Measurements from ENCODE around the gene CSMD2. TPM values are rescaled to one million over a fixed set of nuclear protein-coding genes. Genes with fewer than 3 reads are reported as not detected.

The CSMD2 gene
- total RNA-seq, 4 donors from 2014 or later, result 8.6 TPM; not detected in 3

GRCh38 chr1:33641104-33641830, 523.8 kb downstream of the CSMD2 start:
- H3K9me3 ChIP-seq, result no peaks in the 10 kb centered on the region
- intact Hi-C loops (cut with DNase I; ENCODE audit: low total_unique reads), result no loop called here
- H3K36me3 ChIP-seq, result no peaks in the 10 kb centered on the region

GRCh38 chr1:33640114-33640660, 524.8 kb downstream of the CSMD2 start:
- no peak overlapping the region for H3K27ac ChIP-seq
- H3K4me3 ChIP-seq, result no peak overlapping the region
- no peaks in the 10 kb centered on the region for H3K9me3 ChIP-seq
- H3K4me1 ChIP-seq, result no peaks in the 10 kb centered on the region
- no peaks in the 10 kb centered on the region for H3K36me3 ChIP-seq
- H3K27me3 ChIP-seq, result no peaks in the 10 kb centered on the region
- intact Hi-C loops (cut with DNase I; ENCODE audit: low total_unique reads), result no loop called here
- no peak for DNase-seq
- TF ChIP-seq CTCF (IDR thresholded peaks at IDR 0.05) (no peak), POLR2A (IDR thresholded peaks at IDR 0.05) (no peak)

More at GRCh38 chr1:33641104-33641830, 523.8 kb downstream of the CSMD2 start:
- no peak for TF ChIP-seq POLR2A (IDR thresholded peaks at IDR 0.05)
- TF ChIP-seq CTCF (IDR thresholded peaks at IDR 0.05), result peak in 1 of 4 experiments; percentile 3
- Histone ChIP-seq H3K27ac (no peak overlapping the region), H3K4me1 (no peaks in the 10 kb centered on the region), H3K4me3 (no peak overlapping the region), H3K27me3 (no peaks in the 10 kb centered on the region)
- no peak for DNase-seq

- TF ChIP-seq POLR2A (IDR thresholded peaks at IDR 0.05) (no peak), CTCF (IDR thresholded peaks at IDR 0.05) (no peak)
- no peaks in the 10 kb centered on the region for H3K36me3 ChIP-seq
- H3K27ac ChIP-seq, result no peak overlapping the region
- H3K4me3 ChIP-seq, result no peak overlapping the region
- no peaks in the 10 kb centered on the region for H3K9me3 ChIP-seq
- no peaks in the 10 kb centered on the region for H3K27me3 ChIP-seq
- DNase-seq, result no peak
- H3K4me1 ChIP-seq, result no peaks in the 10 kb centered on the region
- intact Hi-C loops (cut with DNase I; ENCODE audit: low total_unique reads), result no loop called here
Measured at GRCh38 chr1:33637846-33638440, 527.1 kb downstream of the CSMD2 start.

- Histone ChIP-seq H3K9me3 (no peaks in the 10 kb centered on the region), H3K27me3 (no peaks in the 10 kb centered on the region), H3K36me3 (no peaks in the 10 kb centered on the region), H3K4me3 (no peak overlapping the region), H3K4me1 (no peaks in the 10 kb centered on the region), H3K27ac (no peak overlapping the region)
- intact Hi-C loops (cut with DNase I; ENCODE audit: low total_unique reads), result no loop called here
- no peak for DNase-seq
- TF ChIP-seq POLR2A (IDR thresholded peaks at IDR 0.05), result no peak
- TF ChIP-seq CTCF (IDR thresholded peaks at IDR 0.05), result no peak
Measured at GRCh38 chr1:33636209-33636608, 528.8 kb downstream of the CSMD2 start.

- Histone ChIP-seq H3K27me3 (no peaks in the 10 kb centered on the region), H3K4me3 (no peak overlapping the region), H3K4me1 (no peaks in the 10 kb centered on the region), H3K36me3 (no peaks in the 10 kb centered on the region), H3K27ac (no peak overlapping the region), H3K9me3 (no peaks in the 10 kb centered on the region)
- intact Hi-C loops (cut with DNase I; ENCODE audit: low total_unique reads), result no loop called here
- DNase-seq, result no peak
- TF ChIP-seq POLR2A (IDR thresholded peaks at IDR 0.05), result no peak
- no peak for TF ChIP-seq CTCF (IDR thresholded peaks at IDR 0.05)
Measured at GRCh38 chr1:33635336-33636012, 529.6 kb downstream of the CSMD2 start.
